Raji (cell line): ENCODE results near the gene AKAIN1.

ENCODE experiments used
- POLR2A ChIP-seq: IDR thresholded peaks from 2 replicates; pipeline ENCODE4 v1.6.1; 2011; ENCODE audit warnings: low read depth, low read length, control low read depth; ENCODE audit not compliant: insufficient read depth

The AKAIN1 gene

DNA sequence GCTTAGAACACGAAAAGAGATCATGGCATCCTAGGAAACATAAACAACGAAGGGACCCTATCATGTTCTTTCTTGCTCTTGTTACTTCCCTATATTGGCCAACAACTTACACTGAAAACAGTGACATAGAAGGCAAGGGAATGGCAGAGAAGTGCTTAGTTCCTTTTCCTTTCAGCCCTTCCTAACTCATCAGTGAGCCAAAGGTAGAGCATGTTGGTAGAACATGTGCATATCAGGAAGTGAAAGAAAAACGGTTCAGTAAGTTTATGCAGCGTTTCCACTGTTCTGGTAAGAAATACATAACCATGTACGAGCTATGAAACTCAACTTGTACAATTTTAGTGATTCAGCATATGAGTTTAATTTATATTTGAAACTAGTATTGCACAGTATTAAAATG is 21.7 kb downstream of the AKAIN1 start:
- no peak for TF ChIP-seq POLR2A

DNA sequence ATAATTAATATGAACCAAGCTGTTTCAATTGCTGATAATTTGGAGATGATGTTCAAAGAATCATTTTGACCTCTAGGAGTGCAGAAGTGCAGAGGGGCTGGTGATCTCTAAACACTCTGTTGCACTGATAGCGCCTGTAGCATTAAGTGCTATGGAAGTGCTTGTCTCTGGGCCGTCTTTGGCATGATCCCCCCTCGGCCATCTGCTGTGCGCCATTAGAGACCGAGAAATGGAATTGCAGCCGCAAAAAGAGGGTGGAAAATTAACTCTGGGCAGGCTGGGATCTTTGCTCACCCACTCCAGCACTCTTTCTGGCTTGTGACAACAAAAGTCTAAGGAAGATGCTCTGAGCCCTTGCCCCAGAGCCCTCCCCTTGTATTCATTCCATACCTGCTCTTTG is 23.4 kb downstream of the AKAIN1 start:
- no peak for TF ChIP-seq POLR2A

DNA sequence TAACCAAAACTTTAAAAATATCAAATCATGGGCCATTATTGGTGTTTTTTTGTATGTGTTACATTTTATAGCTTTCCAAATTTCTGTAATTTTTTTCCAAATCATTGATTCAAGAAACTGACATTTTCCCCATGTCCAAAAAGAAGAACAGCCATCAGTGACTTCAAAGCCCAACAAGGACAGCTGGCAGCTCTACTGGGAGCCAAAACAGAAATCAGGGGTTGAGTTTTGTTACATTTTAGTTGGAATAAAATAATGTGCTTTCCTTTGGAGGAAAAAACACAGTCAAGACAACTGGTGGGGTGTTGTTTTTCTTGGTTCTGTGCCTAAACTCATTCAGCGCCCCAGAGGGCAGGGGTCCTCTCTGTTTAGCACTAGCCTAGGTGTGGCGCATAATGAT is 23.8 kb downstream of the AKAIN1 start:
- no peak for TF ChIP-seq POLR2A

DNA sequence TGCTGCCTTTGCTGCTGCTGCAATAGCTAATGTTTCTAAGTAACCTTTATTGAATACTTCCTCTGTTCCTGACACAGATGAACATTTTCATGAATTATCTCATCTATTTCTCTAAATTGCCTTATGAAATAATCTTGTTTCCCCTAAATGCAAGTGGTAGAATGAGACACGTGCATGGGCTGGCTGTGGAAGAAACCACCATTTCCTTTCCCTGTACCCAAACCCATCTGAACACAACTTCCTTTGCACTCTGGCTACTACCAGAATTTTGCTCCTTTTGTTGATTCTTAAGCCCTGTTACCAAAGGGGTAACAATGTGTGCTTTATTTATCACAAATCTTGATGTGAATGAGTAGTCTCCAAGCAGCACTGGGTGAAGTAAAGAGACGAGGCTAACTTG is 29.2 kb downstream of the AKAIN1 start:
- TF ChIP-seq POLR2A: no peak

DNA sequence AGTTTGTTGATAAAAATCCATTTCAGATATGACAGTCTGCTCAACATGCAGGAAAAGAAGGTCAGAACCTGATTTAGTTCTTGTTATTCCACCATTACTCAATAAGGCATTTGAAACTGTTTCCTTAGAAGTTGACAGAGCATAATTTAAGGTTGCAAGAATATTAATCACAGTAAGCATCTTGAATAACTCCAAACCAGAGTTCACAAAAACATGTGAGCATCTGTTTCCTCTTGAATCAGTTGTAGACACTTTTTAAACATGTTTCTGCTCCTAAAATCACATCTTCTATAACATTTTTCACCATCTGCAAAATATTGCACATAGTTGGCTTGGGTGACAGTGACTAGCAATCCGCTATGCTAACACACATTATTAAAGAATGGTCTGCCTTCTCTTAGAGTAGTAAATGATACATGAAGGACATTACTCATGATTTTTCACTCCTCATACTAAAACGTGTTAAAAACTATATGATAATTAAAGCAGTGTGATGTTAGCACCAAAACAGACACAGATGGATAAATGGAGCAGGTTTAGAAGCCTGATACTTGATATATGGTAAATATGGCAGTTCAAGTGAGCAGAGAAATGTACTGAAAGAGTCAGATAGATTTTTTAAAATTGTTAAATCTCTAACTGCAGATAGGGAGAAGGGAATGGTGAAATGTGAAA is 30.3 kb downstream of the AKAIN1 start:
- no peak for TF ChIP-seq POLR2A

DNA sequence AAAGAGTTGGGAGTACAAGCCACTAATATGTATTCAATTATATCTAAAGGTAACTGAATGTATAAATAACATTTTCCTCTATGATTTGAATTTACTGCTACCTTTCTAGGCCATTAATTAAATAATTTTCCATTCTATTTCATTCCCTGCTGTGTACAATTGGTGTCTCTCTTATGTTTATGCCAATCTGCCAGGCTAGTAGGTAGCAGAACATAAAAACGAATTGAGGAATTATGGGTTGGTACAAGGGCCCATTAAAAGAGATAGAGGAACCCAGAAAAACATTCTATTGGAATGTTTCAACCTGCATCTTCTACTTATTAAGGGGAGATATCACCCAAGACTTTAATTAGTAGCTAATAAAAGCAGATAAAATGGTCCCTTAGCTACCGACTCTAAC is 32.2 kb downstream of the AKAIN1 start:
- no peak for TF ChIP-seq POLR2A

DNA sequence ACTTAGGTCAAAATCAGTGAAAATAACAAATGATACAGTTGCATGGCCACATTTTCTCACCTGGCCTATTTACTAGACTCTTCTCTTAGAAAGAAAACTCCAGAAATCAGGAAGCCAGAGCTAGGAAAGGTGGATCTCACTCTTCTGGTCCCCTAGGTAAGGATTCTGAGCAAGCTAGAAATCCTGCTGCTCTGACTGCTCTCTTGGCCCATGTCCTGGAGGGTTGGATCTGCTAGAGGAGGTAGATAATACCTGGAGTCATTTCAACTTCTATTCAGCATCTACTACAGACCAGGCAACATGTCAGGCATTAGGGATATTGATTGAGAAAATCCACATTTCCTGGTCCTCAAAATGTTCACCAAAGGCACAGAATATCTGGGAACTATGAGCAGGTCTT is 34.9 kb downstream of the AKAIN1 start:
- TF ChIP-seq POLR2A: no peak

DNA sequence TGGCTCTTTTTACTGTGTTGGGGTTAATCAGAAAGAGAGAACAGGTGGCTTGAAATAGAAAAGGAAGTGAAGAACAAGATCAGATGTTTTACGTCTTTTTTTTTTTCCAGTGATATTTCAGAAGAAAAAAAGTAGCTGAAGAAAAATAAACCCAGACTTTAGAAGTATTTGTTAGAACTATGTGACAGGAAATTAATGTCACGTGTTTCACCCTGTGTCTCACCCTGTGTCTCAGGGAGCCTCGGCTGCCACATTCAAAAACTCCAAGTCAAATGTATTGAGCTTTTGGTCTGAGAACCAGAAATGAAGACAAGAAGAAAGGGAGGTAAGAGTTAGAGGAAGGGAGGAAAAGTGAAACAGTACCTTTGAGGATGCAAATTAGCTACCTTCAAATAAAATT is 38.0 kb downstream of the AKAIN1 start:
- TF ChIP-seq POLR2A: no peak

DNA sequence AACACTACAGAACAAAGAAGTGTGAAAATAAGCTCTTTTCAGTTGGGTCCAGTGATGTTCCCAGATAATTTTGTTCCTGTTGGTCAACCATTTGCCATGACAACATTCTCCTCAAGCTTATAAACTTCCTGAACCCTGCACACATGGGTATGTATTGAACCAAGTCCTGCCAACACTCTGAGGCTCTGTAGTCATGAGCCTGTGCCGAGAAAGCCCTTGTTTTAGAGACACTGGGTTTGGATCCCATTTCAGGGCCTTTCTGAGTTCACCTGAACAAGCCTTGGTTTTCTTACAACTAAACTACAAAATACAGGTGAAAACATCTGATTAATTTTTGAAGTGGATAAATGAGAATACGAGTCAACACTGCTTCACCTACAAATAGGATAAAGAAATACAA is 38.5 kb downstream of the AKAIN1 start:
- no peak for TF ChIP-seq POLR2A

DNA sequence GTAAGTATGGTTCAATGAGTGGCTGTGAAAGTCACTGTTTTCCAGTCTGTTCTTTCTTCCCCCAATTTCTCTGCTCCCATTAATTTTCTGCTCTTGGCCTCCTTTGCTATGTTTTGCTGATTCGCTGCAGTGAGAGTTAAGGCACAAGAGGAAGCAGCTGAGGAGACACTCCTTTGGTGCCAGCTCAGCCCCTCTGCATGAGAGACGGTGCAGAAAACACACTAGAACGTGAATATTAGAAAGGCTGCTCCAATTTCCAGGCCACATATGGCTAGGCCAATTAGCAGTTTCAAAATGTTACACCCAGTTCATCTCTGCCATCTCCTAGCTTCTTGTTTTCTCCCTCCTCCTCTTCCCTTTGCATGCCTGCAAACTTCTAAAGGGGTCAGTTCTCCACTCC is 38.9 kb downstream of the AKAIN1 start:
- no peak for TF ChIP-seq POLR2A

DNA sequence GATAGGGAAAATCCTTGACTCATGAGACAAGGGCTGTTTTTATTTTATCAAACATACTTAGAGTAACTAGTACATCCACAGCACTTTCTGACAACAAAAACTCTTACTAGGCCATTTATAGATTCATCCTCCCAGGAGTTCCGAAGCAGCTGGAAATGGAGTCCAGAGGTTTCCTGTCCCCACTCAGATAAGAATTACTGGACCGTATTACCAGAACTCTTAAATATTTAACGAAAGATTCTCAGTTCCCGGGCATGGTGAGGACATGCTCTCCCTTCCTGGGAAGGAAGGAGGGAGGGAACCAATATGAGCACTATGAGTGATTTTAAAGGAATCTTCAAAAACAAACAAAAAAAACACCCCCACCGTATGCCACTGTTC is 41.2 kb downstream of the AKAIN1 start:
- no peak for TF ChIP-seq POLR2A

DNA sequence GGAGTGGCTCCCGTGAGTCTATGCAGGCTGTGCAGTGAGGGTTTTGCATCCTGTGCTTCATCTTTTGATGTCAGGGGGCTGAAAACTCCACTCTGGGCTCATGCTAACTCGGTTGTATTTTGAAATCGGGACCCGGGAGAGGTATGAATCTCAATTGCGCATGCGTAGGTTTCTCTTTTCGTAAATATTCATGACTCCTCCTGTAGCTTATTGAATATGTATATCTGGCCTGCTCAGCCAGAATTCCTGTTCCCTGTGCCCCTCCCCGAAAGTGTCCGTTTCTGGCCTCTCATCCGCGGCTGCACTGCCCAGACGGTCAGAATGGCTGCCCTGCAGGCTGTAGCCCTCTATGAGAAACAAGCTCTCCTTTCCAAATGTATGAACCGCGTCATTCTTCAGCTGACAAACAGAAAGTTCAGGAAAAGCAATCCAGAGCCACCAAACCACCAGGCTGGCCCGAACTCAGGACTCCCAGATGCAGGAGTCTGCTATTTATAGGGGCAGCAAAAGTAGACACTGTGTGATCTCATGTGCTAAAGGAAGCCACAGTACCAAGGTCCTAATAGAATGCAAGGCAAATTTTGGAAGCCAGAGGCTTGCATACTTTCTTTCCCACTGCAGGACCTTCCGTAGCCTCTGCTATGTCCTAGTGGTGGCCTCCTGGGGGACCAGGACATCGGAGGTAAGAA is 41.7 kb downstream of the AKAIN1 start:
- TF ChIP-seq POLR2A: no peak

DNA sequence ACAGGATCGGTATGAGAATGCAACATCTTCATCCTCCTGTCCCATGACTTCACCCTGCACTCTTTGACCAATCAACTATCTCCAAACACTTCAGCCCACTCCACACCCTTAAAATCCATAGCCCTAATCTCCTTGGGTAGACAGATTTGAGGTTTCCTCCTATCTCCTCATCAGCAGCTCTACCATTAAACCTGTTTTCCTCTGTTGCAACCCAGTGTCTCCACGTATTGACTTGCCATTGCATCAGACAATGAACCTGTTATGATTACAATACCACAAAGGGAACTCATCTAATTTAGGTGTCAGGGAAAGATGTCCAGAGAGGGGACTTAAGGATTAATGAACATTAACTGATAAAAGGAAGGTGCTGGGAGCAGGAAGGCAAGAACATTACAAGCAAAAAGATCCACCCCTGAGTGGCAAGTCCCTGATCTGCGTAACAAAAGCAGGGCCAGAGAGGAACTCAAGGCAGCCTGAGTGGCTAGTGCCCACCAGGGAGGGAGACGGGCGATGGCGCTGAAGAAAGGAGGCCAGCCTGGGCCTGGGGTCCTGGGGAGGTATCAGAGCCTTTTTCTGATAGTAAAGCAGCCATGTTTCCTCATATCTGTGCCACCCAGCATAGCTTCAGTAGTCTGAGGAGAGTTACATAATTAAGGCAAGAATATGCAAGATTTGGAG is 44.6 kb downstream of the AKAIN1 start:
- TF ChIP-seq POLR2A: no peak

DNA sequence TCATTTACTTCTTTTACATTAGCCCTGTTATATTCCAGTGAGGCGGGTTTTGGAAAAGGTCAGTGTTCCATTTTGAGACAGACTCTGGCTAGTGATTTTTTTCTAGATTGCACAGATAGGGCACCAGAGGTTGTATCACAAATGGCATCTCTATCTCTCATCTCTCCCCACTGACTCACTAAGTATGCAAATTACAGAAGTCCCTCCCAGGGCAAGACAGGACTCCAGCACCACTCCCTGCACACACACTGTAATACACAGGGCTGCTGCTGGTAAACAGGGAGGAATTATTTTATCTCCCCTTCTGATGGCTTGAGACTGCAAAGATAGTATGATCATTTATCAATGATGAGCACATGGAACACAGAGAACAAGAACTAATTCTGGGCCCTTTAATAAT is 46.2 kb downstream of the AKAIN1 start:
- TF ChIP-seq POLR2A: no peak

DNA sequence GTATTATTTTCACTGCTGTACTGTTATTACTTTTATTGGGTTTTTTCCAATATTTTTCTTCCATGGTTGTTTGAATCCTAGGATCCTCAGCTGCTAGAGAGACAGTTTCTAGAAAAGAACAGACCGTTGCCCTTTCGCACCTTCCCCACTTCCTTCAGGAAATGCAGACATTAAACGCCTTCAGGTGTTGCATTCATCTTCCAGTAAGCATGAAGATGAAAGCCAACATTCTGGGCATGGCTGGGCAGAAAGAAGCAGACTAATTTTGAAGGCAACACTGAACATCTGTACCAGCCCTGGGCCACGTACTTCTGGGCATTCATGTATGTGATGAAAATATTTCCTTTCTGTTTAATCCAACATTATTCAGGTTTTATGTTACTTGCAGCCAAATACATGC is 51.0 kb downstream of the AKAIN1 start:
- no peak for TF ChIP-seq POLR2A

DNA sequence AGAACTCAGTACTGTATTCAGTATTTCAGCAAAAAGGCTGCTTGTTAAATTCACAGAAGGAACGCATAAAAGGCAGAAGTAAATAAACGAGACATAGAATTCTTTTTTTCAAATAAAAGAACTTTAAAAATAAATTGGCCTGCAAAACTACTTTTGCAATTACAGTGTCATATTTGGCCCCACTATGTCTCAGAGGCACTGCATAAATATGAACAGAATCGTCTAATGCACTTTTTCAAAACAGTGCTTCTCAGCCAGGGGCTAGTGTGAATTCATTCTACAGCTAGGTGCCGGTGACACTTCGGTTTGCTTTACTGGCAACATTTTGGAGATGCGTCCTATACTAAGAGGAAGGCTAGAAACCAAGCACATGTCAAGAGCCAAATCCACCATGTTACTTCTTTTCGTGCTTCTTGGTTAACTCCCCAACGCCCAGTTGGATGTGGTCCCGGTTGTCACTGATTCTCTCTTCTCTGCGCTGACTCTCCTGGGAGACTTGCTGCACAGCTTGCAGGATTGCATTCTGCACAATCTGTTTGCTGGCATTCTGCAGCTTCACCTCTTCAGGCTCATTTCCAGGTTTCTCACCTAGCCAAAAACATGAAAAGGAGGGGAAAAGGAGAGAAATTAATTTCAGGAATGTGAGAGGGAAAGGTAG is 51.8 kb downstream of the AKAIN1 start:
- TF ChIP-seq POLR2A: no peak
